Measurements from ENCODE around the gene SNX19.

DNA sequence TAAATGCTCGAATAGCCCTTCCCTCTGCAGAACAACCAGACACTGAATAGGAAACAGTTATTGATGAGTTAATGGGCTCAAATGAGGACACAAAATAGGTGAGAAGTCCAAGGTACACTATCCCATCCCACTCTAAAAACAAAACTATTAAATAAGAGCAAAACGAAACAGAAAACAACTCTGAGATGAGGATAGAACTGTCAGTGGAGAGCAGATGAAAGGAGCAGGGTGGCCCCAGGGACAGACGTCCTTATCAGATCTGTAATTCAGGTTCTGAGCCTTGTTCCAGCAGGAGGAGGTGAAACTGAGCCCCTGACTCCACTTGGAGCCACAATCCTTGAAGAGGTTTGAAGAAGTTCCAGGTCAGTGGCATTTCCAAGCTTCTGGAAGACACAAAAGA, 8.5 kb upstream of the SNX19 start:
- TF ChIP-seq MXI1 (IDR thresholded peaks at IDR 0.05; ENCODE audit: borderline replicate concordance, low read depth, low read length) (no peak), POLR2A (IDR thresholded peaks at IDR 0.05; ENCODE audit: low read depth, low read length) (no peak), SMC3 (IDR thresholded peaks at IDR 0.05; ENCODE audit: low read depth, low read length) (no peak), MAZ (IDR thresholded peaks at IDR 0.05; ENCODE audit: borderline replicate concordance, low read depth, low read length) (no peak), RAD21 (IDR thresholded peaks at IDR 0.05; ENCODE audit: low read length) (no peak), CEBPB (IDR thresholded peaks at IDR 0.05; ENCODE audit: low read depth, low read length) (no peak), CHD1 (IDR thresholded peaks at IDR 0.05; ENCODE audit: low read depth, low read length) (no peak), MAFK (IDR thresholded peaks at IDR 0.05; ENCODE audit: low read depth, low read length) (no peak), FOS (IDR thresholded peaks at IDR 0.05; ENCODE audit: low read depth, low read length) (no peak)
- TF ChIP-seq, protein P1, sequence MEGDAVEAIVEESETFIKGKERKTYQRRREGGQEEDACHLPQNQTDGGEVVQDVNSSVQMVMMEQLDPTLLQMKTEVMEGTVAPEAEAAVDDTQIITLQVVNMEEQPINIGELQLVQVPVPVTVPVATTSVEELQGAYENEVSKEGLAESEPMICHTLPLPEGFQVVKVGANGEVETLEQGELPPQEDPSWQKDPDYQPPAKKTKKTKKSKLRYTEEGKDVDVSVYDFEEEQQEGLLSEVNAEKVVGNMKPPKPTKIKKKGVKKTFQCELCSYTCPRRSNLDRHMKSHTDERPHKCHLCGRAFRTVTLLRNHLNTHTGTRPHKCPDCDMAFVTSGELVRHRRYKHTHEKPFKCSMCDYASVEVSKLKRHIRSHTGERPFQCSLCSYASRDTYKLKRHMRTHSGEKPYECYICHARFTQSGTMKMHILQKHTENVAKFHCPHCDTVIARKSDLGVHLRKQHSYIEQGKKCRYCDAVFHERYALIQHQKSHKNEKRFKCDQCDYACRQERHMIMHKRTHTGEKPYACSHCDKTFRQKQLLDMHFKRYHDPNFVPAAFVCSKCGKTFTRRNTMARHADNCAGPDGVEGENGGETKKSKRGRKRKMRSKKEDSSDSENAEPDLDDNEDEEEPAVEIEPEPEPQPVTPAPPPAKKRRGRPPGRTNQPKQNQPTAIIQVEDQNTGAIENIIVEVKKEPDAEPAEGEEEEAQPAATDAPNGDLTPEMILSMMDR (conservative IDR thresholded peaks at IDR 0.05; ENCODE audit: low read depth, low read length) = no peak
- TF ChIP-seq, protein P2, sequence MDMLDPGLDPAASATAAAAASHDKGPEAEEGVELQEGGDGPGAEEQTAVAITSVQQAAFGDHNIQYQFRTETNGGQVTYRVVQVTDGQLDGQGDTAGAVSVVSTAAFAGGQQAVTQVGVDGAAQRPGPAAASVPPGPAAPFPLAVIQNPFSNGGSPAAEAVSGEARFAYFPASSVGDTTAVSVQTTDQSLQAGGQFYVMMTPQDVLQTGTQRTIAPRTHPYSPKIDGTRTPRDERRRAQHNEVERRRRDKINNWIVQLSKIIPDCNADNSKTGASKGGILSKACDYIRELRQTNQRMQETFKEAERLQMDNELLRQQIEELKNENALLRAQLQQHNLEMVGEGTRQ (IDR thresholded peaks at IDR 0.05; ENCODE audit: low read depth, low read length) = no peak
